SU-DHL-6 (cell line): ENCODE data around the gene CACNA2D4.

ENCODE experiments used
- H2AFZ ChIP-seq: fragments of 200-600 bp; sonication (generic); 2 replicates; pipeline ENCODE4 v1.6.1; 2014; ENCODE audit warnings: low read depth, mild to moderate bottlenecking, moderate library complexity, mixed read lengths, antibody characterized with exemption, low read length; ENCODE audit not compliant: severe bottlenecking
- H3F3A ChIP-seq: fragments of 200-600 bp; shearing (Covaris generic); 2 replicates; pipeline ENCODE4 v1.6.0; 2016; ENCODE audit warnings: antibody characterized with exemption, mild to moderate bottlenecking; ENCODE audit not compliant: insufficient read depth
- H3K27ac ChIP-seq: fragments of 200-600 bp; sonication (generic); 2 replicates; pipeline ENCODE4 v1.5.1; 2016; ENCODE audit warnings: low read depth, mild to moderate bottlenecking, low read length, moderate library complexity, mixed read lengths
- H3K27me3 ChIP-seq: fragments of 200-600 bp; sonication (generic), shearing (Covaris generic); 2 replicates; pipeline ENCODE4 v1.6.0; 2014; ENCODE audit warnings: mild to moderate bottlenecking, low read length
- H3K36me3 ChIP-seq: fragments of 200-600 bp; sonication (generic); 2 replicates; pipeline ENCODE4 v1.6.1; 2014; ENCODE audit warnings: mild to moderate bottlenecking, low read length, mixed read lengths
- H3K4me2 ChIP-seq: fragments of 300-600, 200-600 bp; shearing (Covaris generic), sonication (generic); 2 replicates; pipeline ENCODE4 v1.6.0; 2014; ENCODE audit warnings: low read length, low read depth, mild to moderate bottlenecking; ENCODE audit not compliant: poor library complexity, severe bottlenecking
- H3K4me3 ChIP-seq: fragments of 200-600 bp; sonication (generic); 2 replicates; pipeline ENCODE4 v1.5.1; 2014; ENCODE audit warnings: antibody characterized with exemption, low read length, mild to moderate bottlenecking, mixed read lengths; ENCODE audit not compliant: insufficient read depth, poor library complexity, severe bottlenecking
- H3K79me2 ChIP-seq: fragments of 200-600 bp; sonication (generic); 2 replicates; pipeline ENCODE4 v1.6.1; 2014; ENCODE audit warnings: mild to moderate bottlenecking, low read length, moderate library complexity; ENCODE audit not compliant: insufficient read depth
- H3K9ac ChIP-seq: fragments of 200-600 bp; sonication (generic); 2 replicates; pipeline ENCODE4 v1.7.0; 2014; ENCODE audit warnings: mild to moderate bottlenecking, low read length
- H3K9me2 ChIP-seq: fragments of 200-600 bp; sonication (generic); replicated peaks from 2 replicates; pipeline ENCODE4 v1.6.1; 2014; ENCODE audit warnings: low read length; ENCODE audit not compliant: insufficient read depth
- H3K9me3 ChIP-seq: fragments of 200-600 bp; sonication (generic); 2 replicates; pipeline ENCODE4 v1.6.1; 2014; ENCODE audit warnings: low read length, mixed read lengths; ENCODE audit not compliant: insufficient read depth
- H4K20me1 ChIP-seq: fragments of 200-600 bp; sonication (generic); 2 replicates; pipeline ENCODE4 v1.6.1; 2014; ENCODE audit warnings: low read depth, mild to moderate bottlenecking, antibody characterized with exemption, low read length, moderate library complexity, mixed read lengths
- CTCF ChIP-seq: fragments of 200-600 bp; sonication (generic); IDR thresholded peaks from one replicate; pipeline ENCODE4 v1.5.1; 2017; ENCODE audit warnings: antibody characterized with exemption, mild to moderate bottlenecking, low read length, moderate library complexity; ENCODE audit not compliant: insufficient read depth, poor library complexity, severe bottlenecking
- EZH2phosphoT487 ChIP-seq: fragments of 200-600 bp; sonication (generic), shearing (Covaris generic); conservative IDR thresholded peaks from 2 replicates; pipeline ENCODE4 v1.6.1; 2018; ENCODE audit warnings: mild to moderate bottlenecking, antibody characterized with exemption, low read length, moderate library complexity, mixed read lengths

CACNA2D4 gene

GRCh38 chr12:1927751-1928351, 9.4 kb upstream of the CACNA2D4 start:
- H4K20me1 ChIP-seq, result no peaks in the 10 kb centered on the region
- no peaks in the 10 kb centered on the region for H3F3A ChIP-seq
- no peak overlapping the region for H3K9ac ChIP-seq
- no peaks in the 10 kb centered on the region for H3K36me3 ChIP-seq
- TF ChIP-seq EZH2phosphoT487, result no peak
- TF ChIP-seq CTCF, result no peak
- H3K9me3 ChIP-seq, result no peaks in the 10 kb centered on the region
- H3K79me2 ChIP-seq, result no peaks in the 10 kb centered on the region
- no peak overlapping the region for H3K4me2 ChIP-seq
- no peaks in the 10 kb centered on the region for H3K9me2 ChIP-seq
- H3K27ac ChIP-seq, result no peak overlapping the region
- no peak overlapping the region for H2AFZ ChIP-seq
- H3K27me3 ChIP-seq, result no peaks in the 10 kb centered on the region
- no peak overlapping the region for H3K4me3 ChIP-seq

- Histone ChIP-seq H3F3A (no peaks in the 10 kb centered on the region), H3K27me3 (no peaks in the 10 kb centered on the region), H3K27ac (no peak overlapping the region)
Observed at GRCh38 chr12:1927051-1927680, 8.7 kb upstream of the CACNA2D4 start.

GRCh38 chr12:1926251-1926657, 7.8 kb upstream of the CACNA2D4 start:
- TF ChIP-seq CTCF (no peak), EZH2phosphoT487 (no peak)
- H3K9me2 ChIP-seq, result no peaks in the 10 kb centered on the region
- H3K27me3 ChIP-seq, result no peaks in the 10 kb centered on the region
- no peaks in the 10 kb centered on the region for H3K36me3 ChIP-seq
- H3K27ac ChIP-seq, result no peak overlapping the region
- no peak overlapping the region for H3K4me2 ChIP-seq
- H3K79me2 ChIP-seq, result no peaks in the 10 kb centered on the region
- H2AFZ ChIP-seq, result no peak overlapping the region
- H3K4me3 ChIP-seq, result no peak overlapping the region
- H4K20me1 ChIP-seq, result no peaks in the 10 kb centered on the region
- no peaks in the 10 kb centered on the region for H3K9me3 ChIP-seq
- no peak overlapping the region for H3K9ac ChIP-seq
- H3F3A ChIP-seq, result no peaks in the 10 kb centered on the region

More at GRCh38 chr12:1927051-1927680, 8.7 kb upstream of the CACNA2D4 start:
- H3K9me2 ChIP-seq, result no peaks in the 10 kb centered on the region
- H3K79me2 ChIP-seq, result no peaks in the 10 kb centered on the region
- no peak overlapping the region for H2AFZ ChIP-seq
- H3K36me3 ChIP-seq, result no peaks in the 10 kb centered on the region
- H4K20me1 ChIP-seq, result no peaks in the 10 kb centered on the region
- TF ChIP-seq EZH2phosphoT487 (no peak), CTCF (no peak)
- H3K4me3 ChIP-seq, result no peak overlapping the region
- no peaks in the 10 kb centered on the region for H3K9me3 ChIP-seq
- no peak overlapping the region for H3K9ac ChIP-seq
- no peak overlapping the region for H3K4me2 ChIP-seq
